ENCODE results near the gene MYL12B. TPM values are rescaled to one million over a fixed set of nuclear protein-coding genes. Genes with fewer than 3 reads are reported as not detected.

MYL12B gene
- total RNA-seq, 2 donors from 2014 or later, result 415 to 575 TPM

DNA sequence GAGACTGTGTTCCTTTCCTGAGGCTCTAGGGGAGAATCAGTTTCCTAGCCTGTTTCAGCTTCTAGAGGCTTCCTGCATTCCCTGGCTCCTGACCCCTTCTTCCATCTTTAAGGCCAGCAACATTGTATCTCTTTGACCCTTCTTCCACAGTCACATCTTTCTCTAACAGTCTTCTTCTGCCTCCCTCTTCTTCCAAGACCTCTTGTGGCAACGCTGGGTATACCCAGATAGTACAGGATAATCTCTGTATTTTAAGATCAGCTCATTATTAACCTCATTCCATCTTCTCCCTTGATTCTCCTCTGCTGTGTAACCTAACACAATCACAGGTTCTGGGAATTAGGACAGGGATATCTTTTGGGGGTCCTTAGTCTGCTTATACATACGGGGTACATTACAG lies 23.2 kb upstream of the MYL12B start:
- Histone ChIP-seq H3K9me3 (no peaks in the 10 kb centered on the region), H3K4me1 (no peaks in the 10 kb centered on the region), H3K27me3 (no peaks in the 10 kb centered on the region), H3K9ac (ENCODE audit: low read depth in 2 of 2, low read length in 2 of 2) (no peak overlapping the region), H3K4me3 (no peak overlapping the region), H3K27ac (no peak overlapping the region), H3K36me3 (no peaks in the 10 kb centered on the region)
- DNase-seq, result no peak
- intact Hi-C loops (cut with DNase I), result no loop called here
- TF ChIP-seq, protein P1, sequence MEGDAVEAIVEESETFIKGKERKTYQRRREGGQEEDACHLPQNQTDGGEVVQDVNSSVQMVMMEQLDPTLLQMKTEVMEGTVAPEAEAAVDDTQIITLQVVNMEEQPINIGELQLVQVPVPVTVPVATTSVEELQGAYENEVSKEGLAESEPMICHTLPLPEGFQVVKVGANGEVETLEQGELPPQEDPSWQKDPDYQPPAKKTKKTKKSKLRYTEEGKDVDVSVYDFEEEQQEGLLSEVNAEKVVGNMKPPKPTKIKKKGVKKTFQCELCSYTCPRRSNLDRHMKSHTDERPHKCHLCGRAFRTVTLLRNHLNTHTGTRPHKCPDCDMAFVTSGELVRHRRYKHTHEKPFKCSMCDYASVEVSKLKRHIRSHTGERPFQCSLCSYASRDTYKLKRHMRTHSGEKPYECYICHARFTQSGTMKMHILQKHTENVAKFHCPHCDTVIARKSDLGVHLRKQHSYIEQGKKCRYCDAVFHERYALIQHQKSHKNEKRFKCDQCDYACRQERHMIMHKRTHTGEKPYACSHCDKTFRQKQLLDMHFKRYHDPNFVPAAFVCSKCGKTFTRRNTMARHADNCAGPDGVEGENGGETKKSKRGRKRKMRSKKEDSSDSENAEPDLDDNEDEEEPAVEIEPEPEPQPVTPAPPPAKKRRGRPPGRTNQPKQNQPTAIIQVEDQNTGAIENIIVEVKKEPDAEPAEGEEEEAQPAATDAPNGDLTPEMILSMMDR (IDR thresholded peaks at IDR 0.05), result no peak

DNA sequence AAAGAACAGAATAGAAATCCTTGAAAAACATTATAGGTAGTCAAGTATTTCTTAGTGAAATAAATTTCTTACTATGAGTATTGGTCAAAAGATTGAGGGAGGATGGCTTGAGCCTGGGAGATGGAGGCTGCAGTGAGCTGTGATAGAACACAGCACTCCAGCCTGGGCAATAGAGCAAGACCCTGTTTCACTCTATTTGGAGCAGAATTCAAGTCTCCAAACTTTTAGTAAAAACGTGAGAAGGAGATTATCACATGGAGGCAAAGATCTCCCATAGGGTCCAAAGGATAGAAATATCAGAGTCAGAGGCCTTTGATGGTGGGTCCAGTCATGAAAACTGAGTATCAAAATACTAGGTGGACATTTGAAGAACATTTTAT lies 16.8 kb upstream of the MYL12B start:
- intact Hi-C loops (cut with DNase I), result loop anchor here (5.0 to 10.0 kb wide), 3 partner anchors 93 to 313 kb away; partner anchors contain the start of gene LPIN2
- Histone ChIP-seq H3K36me3 (no peaks in the 10 kb centered on the region), H3K4me1 (no peaks in the 10 kb centered on the region), H3K4me3 (no peak overlapping the region), H3K9ac (ENCODE audit: low read depth in 2 of 2, low read length in 2 of 2) (peak overlapping the region in 1 of 2 donors; percentile 99), H3K27me3 (no peaks in the 10 kb centered on the region), H3K27ac (no peak overlapping the region), H3K9me3 (no peaks in the 10 kb centered on the region)
- DNase-seq, result no peak
- TF ChIP-seq, protein P1 (IDR thresholded peaks at IDR 0.05), result no peak

DNA sequence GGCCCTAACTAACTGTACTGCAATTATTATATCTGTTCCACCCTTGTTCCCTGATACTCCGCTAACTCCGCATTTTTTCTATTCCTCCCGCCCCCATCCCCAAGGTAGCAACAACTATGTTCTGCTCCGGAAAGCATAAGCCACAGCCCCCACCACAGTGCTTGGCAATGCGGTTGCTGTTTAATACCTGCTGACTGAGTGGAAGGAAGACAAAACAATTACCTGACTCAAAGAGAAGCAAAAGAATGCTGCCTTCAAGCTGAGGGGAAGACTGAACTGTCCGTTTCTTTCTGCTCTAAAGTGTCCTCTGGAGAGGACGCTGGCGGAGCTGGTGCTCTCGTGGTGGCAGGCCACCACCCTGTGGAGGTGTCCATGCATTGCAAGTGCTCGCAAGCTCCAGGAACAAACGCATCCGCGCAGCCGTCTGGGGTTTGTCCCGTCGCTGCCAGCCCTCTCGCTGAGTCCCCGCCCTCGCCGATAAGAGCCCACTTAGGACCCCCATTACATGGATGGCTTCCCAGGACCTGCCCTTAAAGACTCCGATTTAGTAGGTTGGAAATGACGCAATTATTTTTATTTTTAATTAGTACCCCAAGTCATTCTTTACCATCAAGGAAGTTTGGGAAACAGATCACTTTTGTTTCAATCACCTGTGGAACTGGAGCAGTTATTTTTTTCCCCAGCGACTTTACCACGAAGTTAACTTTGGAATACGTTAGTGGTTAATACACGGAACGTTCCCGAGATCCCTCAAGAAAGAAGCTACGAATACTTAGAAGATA lies 15.9 kb upstream of the MYL12B start:
- no peaks in the 10 kb centered on the region for H3K4me1 ChIP-seq
- intact Hi-C loops (cut with DNase I), result loop anchor here (5.0 to 10.0 kb wide), 3 partner anchors 94 to 314 kb away; partner anchors contain the start of gene LPIN2

DNA sequence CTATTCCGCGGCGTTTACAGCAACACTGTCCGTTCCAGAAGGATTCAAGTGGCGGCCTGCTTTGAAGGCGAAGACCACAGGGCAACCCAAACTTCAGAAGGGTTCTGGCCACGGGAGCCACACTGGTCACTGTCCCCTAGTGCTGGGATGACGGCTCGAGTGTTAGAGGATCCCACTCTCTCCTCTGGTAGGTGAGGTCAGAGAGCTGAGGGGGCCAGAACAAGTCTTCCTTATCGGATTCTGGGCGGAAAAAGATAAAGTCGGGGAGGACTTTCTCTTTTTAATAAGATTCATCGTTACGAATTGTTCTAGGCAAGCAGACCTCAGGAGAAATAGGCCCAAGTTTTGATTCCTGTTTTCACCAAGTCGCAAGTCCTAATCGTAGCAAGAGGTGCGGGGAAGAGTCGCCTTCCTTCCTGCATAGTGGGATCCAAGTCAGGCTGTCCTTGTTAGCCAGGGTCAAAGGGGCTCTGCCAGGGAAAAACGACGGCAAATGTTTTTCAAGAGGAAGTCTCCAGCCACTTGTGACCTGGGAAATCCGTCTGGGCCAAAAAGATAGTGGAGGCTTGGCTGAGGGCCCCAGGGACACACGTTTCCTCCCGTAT lies 15.2 kb upstream of the MYL12B start:
- DNase-seq, result peak; percentile 53
- TF ChIP-seq, protein P1 (IDR thresholded peaks at IDR 0.05), result no peak
- peak overlapping the region; percentile 69 to 99 for H3K9ac ChIP-seq (ENCODE audit: low read depth in 2 of 2, low read length in 2 of 2)
- no peaks in the 10 kb centered on the region for H3K36me3 ChIP-seq
- peak overlapping the region; percentile 99 for H3K27ac ChIP-seq
- no peaks in the 10 kb centered on the region for H3K9me3 ChIP-seq
- intact Hi-C loops (cut with DNase I), result loop anchor here (5.0 to 10.0 kb wide), 3 partner anchors 94 to 314 kb away; partner anchors contain the start of gene LPIN2
- H3K4me3 ChIP-seq, result peak overlapping the region; percentile 93
- H3K27me3 ChIP-seq, result no peaks in the 10 kb centered on the region
- H3K4me1 ChIP-seq, result no peaks in the 10 kb centered on the region

More for the DNA sequence above, 15.9 kb upstream of the MYL12B start:
- H3K27ac ChIP-seq, result peak overlapping the region; percentile 99
- H3K9me3 ChIP-seq, result no peaks in the 10 kb centered on the region
- DNase-seq, result peak; percentile 90
- H3K27me3 ChIP-seq, result no peaks in the 10 kb centered on the region
- peak overlapping the region; percentile 69 to 99 for H3K9ac ChIP-seq (ENCODE audit: low read depth in 2 of 2, low read length in 2 of 2)
- TF ChIP-seq, protein P1 (IDR thresholded peaks at IDR 0.05), result peak; percentile 92
- H3K4me3 ChIP-seq, result peak overlapping the region; percentile 93
- no peaks in the 10 kb centered on the region for H3K36me3 ChIP-seq

DNA sequence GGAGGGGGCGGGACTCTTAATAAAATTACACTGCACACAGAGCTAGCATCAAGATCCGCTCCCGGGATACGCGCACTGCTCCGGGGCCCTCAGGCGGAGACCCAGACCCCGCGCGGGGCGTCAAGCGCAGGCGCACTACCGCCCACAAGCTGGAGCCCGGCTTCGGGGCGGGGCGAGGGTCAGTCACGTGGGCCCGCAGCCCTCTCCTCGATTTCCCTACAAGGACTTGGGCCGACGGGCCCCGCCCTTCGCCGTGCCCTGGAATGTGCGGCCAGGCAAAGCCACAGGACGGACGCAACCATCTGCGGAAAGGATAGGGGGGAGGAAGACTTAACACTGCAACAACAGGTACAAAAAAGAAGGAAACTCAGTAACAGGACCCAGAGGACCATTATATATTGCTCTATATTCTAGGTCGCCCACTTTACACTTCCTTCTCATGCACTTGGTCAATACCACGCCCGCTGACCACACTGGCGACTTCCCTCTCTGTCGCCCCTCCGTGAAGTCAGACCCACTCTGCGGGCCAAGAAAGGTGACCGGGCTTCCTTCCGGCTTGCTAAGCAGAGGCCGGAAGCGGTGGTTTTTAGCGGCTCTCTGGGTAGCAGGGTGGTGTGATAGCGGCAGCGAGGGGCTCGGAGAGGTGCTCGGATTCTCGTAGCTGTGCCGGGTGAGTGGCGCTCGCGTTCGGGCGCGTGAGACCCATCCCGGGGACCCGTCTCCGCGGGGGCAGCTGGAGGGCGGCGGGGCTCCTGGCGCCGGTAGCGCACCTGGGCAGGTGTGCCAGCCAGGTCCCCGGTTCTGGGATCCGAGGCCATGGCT lies 14.5 kb upstream of the MYL12B start, which contains the start of gene MYL12A:
Gene MYL12A (plus strand): TSS at position 562 of the 822 bp plus-strand sequence. CDS start 5,447 bp downstream, outside the sequence.
- Histone ChIP-seq H3K4me1 (no peaks in the 10 kb centered on the region), H3K27me3 (no peaks in the 10 kb centered on the region), H3K36me3 (no peaks in the 10 kb centered on the region), H3K27ac (peak within 1 kb of the TSS; percentile 99), H3K4me3 (peak within 1 kb of the TSS; percentile 93), H3K9ac (ENCODE audit: low read depth in 2 of 2, low read length in 2 of 2) (peak within 1 kb of the TSS; percentile 99 to 100), H3K9me3 (no peaks in the 10 kb centered on the region)
- intact Hi-C loops (cut with DNase I), result loop anchor here (5.0 to 10.0 kb wide), 3 partner anchors 95 to 315 kb away; partner anchors contain the start of gene LPIN2
- DNase-seq, result peak; percentile 97
- TF ChIP-seq, protein P1 (IDR thresholded peaks at IDR 0.05), result no peak

All from colonic mucosa (tissue), 4 donors.